ENCODE results near the gene CEP104.

GRCh38 chr1:3852091-3852490, 4.9 kb downstream of the CEP104 start:
- TF ChIP-seq ESRRG (CRISPR knock-in tag; IDR thresholded peaks at IDR 0.05) = no peak
- TF ChIP-seq OSR1 (CRISPR knock-in tag; IDR thresholded peaks at IDR 0.05) = no peak
- no peak for TF ChIP-seq GLIS3 (CRISPR knock-in tag; IDR thresholded peaks at IDR 0.05)
- TF ChIP-seq CSDC2 (CRISPR knock-in tag; IDR thresholded peaks at IDR 0.05) = no peak
- TF ChIP-seq BACH2 (CRISPR knock-in tag; IDR thresholded peaks at IDR 0.05; ENCODE audit: borderline replicate concordance) = no peak
- no peak for TF ChIP-seq TSHZ2 (CRISPR knock-in tag; IDR thresholded peaks at IDR 0.05)
- TF ChIP-seq RARB (CRISPR knock-in tag; IDR thresholded peaks at IDR 0.05) = no peak
- no peak for TF ChIP-seq PATZ1 (CRISPR knock-in tag; IDR thresholded peaks at IDR 0.05; ENCODE audit: borderline replicate concordance)
- TF ChIP-seq ISL1 (CRISPR knock-in tag; IDR thresholded peaks at IDR 0.05) = no peak
- TF ChIP-seq ZFP30 (CRISPR knock-in tag; IDR thresholded peaks at IDR 0.05) = no peak
- TF ChIP-seq ZC3H10 (CRISPR knock-in tag; IDR thresholded peaks at IDR 0.05) = no peak
- no peak for TF ChIP-seq CSRNP3 (CRISPR knock-in tag; IDR thresholded peaks at IDR 0.05)
